GM21619 (cell line): ENCODE data around the gene ZW10.

Experiments
- ATAC-seq: cut with Tn5 transposase; IDR thresholded peaks from one replicate; pipeline ENCODE4 v1.9.1; 2021; ENCODE audit not compliant: unreplicated experiment

The ZW10 gene

GRCh38 chr11:113698515-113698914 lies 75.0 kb downstream of the ZW10 start:
- ATAC-seq = no peak

GRCh38 chr11:113697756-113698407 lies 75.6 kb downstream of the ZW10 start:
- ATAC-seq = no peak

GRCh38 chr11:113697111-113697510 lies 76.4 kb downstream of the ZW10 start:
- no peak for ATAC-seq

- ATAC-seq = no peak
These were observed 78.3 kb downstream of the ZW10 start for GRCh38 chr11:113695207-113695606.

GRCh38 chr11:113694390-113694789 lies 79.1 kb downstream of the ZW10 start:
- no peak for ATAC-seq

- ATAC-seq = no peak
These were observed 80.5 kb downstream of the ZW10 start for GRCh38 chr11:113693030-113693429.

- ATAC-seq = no peak
These were observed 82.6 kb downstream of the ZW10 start for GRCh38 chr11:113690619-113691569.

GRCh38 chr11:113689768-113690618 lies 83.5 kb downstream of the ZW10 start:
- no peak for ATAC-seq

GRCh38 chr11:113685654-113686359 lies 87.7 kb downstream of the ZW10 start:
- ATAC-seq = peak; percentile 65

GRCh38 chr11:113684496-113684895 lies 89.0 kb downstream of the ZW10 start:
- no peak for ATAC-seq

GRCh38 chr11:113683481-113684046 lies 89.9 kb downstream of the ZW10 start:
- no peak for ATAC-seq
